HL-60/S4 treated with retinoic acid at 250 ng/mL for 4 days and 3 days (cell line): ENCODE measurements around the gene ADCY10.
"Not testable (repeated sequence)": the region's sequence is repeated elsewhere in the genome, so short reads cannot be mapped to it uniquely, and the experiment has no call there.

ENCODE experiments used
- in situ Hi-C: fragments of 300-500 bp; cut with MboI; formaldehyde crosslinking; loops from 2 replicates; pipeline ENCODE4 v1.7.0; 2022; ENCODE audit warnings: low sequenced_read_pairs

Gene ADCY10

DNA sequence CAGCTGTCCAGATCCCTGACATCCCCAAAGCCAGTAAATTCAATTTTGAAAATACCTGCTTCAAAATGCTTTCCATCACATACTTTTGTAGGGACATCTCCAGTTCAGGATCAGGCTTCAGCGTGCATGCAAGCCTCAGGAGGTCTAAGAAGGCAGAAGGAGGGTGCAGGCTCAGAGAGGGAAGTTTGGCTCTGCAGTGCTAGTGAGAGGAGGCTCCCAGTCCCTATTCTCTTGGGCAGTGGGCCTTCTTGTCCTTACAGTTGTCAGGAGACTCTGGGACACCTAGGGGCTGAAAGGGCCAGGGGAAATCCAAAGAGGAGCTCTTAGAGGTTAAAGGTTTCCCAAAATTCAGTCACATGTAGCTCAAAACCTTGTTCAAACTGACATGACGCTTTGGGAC is 20.1 kb downstream of the ADCY10 start:
- in situ Hi-C loops, result no loop called here

DNA sequence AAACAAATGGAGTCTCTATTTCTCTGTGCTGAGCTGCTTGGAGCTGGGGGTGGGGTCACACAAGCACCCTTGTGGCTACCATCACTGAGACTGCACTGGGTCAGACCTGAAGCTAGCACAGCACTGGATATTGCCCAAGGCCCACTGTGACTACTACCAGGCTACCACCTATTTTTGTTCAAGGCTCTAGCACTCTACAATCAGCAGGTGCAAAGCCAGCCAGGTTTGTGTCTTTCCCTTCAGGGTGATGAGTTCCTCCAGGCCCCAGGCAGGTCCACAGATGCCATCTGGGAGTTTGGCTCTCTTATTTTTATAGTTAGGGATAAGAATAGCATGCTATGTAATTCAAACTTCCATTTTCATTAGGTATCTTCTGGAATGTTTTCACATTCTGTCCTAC is 23.5 kb downstream of the ADCY10 start:
- in situ Hi-C loops, result no loop called here

DNA sequence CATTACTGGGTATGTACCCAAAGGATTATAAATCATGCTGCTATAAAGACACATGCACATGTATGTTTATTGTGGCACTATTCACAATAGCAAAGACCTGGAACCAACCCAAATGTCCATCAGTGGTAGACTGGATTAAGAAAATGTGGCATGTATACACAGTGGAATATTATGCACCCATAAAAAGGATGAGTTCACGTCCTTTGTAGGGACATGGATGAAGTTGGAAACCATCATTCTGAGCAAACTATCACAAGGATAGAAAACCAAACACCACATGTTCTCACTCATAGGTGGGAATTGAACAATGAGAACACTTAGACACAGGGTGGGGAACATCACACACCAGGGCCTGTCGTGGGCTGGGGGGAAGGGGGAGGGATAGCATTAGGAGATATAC is 26.7 kb downstream of the ADCY10 start:
- in situ Hi-C loops, result not testable (repeated sequence)

DNA sequence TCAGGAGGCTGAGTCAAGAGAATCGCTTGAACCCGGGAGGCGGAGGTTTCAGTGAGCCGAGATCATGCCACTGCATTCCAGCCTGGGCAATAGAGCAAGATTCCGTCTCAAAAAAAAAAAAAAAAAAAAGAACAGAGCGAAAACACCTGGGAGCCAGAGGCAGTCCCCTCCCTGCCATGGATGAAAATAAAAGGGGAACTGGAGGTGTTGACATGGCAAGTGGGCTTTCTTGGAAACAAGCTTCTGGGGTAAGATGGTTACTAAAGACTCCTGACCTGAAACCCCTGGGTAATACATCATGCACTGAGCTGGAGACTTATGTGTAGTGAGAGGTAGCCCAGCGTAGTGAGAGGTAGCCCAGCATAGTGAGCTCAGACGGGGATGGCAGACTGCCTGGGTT is 31.6 kb downstream of the ADCY10 start:
- in situ Hi-C loops, result no loop called here

DNA sequence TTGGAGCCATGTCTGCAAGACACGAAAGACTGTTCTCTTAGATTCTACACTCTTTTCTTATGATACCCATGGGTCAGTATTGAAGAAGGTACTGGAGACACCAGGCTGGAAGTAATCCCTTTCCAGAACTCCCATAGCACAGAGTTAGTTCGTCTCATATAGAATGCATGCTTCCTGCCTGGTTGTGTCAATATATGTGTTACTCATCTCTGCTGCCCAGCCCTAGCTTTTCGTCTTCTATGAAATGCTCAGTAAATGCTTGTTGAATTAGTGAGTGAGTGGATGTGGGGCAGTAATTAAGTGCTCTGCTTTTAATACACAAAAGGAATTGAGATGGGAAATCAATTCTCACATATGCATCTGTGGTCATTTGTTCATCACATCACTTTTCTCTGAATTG is 32.1 kb downstream of the ADCY10 start:
- in situ Hi-C loops, result no loop called here

DNA sequence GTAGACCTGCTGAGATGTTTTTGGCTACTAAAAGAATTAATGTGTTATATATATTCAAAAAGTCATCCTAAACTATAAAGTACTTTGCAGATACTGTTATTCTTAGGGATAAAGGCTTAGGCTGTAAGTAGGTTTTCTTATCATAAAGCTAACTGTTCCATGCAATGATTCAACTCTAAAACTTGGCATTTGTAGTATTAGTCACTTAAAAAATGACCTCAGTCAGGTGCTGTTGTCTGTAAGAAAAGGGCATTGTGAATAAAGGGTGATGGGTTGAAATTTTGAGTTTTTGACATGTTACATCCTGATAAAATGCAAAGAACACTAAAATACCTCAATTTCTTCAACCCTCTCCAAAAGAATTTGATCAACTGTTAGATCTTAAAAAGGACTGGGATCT is 32.9 kb downstream of the ADCY10 start:
- in situ Hi-C loops, result no loop called here

DNA sequence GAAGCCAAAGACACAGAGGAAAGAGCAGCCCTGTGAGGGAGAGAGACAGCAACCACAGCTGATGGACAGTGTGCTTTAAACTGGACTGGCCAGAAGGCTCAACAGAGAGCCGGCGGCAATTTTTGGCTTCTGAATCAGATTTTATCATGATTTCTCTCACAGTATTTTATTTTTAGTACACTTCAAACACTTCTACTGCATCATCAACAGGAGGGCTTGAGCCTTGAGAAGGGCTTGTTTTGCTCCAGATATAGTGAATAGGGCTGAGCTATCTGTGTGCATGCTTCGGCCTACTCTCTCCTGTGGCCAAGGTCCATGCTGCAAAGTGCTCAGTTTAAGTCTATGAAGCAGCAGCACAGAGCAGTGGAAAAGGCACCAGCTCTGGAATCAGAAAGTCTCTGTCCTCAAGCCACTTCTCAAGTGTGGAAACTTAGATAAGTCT is 33.3 kb downstream of the ADCY10 start:
- in situ Hi-C loops, result no loop called here

DNA sequence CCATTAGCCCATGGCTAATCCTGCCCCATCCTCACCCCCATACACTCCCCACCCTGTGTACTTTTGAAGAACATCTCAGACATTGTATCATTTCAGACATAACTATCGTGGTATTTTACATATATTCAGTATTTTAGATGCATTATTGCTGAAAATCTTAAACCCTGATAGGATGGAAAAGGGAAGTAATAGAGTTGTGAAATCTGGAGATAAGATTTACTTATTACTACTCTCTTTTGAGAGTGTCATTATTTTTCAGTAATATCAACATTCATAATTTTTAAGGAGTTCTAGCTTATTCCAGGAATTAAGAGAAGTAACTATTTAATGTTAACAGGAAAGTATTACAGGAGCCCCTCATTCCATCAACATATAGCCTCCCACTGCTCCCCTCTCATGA is 34.4 kb downstream of the ADCY10 start:
- in situ Hi-C loops, result no loop called here

DNA sequence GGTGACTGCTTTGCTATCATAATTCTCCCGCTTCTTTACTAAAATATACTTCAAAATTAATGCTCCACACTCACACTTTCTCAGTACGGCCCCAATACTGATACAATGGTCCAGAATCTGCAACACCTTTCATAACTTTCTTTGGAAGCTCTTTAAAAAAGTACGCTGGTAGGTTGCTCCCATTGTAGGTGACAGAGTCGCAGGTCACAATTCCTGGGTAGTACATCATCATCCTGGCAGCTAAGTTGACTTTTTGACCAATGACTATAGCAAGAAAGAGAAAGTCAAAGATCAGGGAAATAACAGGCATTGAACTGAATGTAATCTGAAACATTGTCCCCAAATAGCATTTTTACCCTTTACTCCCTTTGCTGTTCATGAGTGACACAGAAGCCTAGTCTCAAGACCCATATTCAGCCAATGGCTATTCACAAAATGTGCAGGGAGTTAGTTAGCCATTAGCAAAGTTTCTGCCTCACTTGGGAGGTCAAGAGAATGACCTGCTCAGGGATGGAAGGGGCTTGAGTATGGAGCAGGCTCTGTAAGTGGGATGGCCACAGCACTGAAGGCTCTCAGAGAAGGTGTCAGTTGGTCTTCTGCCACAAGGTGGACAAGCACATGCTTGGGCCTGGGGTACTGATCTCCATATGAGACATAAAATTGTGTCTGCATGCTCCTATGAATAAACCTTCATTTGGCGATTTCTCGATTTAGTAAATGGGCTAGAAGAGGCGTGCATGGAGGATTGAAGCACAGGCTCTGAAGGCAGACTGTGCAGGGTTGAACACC is 35.4 kb downstream of the ADCY10 start:
- in situ Hi-C loops, result no loop called here

DNA sequence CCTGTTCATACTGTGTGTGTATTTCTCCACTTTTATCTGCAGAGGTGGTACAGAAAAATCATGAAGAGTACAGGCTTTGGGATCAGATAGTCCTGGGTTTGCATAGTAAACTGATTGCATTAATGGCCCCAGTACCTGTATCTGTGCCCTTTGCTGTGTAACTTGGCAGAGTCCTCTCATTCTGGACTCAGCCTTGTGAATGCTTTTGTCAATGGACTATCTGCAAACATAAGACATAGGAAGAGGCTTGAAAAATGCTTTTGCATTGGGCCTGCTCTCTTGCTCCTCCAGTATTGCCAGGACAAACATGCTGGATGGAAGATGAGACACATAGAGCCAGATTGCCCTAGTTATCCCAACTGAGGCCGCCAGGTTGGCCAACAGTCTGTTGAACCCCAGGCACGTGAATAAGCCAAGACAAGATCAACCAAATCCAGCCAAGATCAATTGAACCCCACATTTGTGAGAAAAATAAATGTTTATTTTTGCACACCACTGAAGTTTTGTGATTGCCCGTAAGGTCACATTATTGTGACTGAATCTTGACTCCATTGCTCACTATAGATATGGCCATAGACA is 37.2 kb downstream of the ADCY10 start:
- in situ Hi-C loops, result no loop called here

DNA sequence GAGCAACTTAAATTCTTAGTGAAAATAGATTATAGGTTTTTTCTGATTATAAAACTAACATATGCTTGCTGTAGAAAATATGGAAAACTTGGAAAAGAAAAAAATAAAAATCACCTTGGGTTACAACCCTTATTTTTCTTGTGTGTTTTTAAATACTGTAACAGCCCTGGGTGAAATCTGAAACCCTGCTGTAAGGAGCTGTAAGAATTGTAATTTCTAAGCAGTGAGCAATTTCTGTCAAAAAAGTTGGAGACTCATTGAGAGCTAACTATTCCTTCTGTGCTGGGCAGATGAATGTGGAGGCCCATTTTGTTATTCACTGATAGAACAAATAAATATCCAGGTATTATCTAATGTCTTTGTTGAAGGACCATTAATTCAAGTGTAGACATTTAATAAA is 42.6 kb downstream of the ADCY10 start:
- in situ Hi-C loops, result no loop called here

DNA sequence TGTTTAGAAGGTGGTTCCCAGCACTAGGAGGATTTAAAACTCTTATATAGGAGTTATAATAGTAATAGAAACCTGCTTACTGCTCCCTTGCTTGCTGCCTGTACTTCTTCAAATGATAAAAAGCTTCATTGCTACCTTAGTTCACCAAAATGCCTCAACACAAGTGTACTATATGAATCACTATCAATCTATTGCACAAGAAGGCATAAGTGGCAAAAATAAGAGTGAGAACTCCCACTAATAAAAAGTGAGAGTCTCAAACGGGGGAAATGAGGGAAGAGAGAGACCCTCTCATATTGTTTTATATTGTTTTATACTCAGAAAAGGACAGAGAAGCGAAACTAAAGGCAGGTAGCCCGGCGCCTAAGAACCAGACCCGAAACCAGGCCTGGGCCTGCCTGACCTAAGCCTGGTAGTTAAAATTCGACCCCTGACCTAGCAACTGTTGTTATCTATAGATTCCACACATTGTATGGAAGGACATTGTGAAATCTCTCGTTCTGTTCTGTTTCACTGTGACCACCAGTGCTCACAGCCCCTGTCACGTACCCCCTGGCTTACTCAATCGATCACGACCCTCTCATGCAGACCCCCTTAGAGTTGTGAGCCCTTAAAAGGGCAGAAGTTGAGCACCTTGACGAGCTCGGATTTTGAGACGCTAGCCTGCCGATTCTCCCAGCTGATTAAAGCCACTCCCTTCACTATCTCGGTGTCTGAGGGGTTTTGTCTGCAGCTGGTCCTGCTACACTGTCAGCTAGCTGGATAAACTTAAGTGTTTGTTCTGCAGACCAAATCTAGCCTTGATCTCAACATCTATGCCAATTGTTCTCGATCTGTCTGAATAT is 44.6 kb downstream of the ADCY10 start:
- in situ Hi-C loops, result not testable (repeated sequence)

DNA sequence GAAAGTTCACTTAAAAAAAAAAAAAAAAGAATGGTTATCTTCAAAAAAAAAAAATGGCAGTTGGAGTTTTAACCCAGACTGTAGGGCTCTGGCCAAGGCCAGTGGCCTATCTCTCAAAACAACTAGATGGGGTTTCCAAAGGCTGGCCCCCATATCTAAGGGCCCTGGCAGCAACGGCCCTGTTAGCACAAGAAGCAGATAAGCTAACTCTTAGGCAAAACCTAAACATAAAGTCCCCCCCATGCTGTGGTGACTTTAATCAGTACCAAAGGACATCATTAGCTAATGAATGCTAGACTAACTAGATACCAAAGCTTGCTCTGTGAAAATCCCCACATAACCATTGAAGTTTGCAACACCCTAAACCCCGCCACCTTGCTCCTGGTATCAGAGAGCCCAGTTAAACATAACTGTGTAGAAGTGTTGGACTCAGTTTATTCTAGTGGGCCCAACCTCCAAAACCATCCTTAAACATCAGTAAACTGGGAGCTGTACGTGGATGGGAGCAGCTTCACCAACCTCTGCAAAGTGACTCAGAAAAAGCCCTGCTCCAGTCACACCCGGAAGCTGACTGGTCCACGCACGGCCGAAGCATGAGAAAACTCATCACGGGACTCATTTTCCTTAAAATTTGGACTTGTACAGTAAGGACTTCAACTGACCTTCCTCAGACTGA is 47.1 kb downstream of the ADCY10 start:
- in situ Hi-C loops, result not testable (repeated sequence)

DNA sequence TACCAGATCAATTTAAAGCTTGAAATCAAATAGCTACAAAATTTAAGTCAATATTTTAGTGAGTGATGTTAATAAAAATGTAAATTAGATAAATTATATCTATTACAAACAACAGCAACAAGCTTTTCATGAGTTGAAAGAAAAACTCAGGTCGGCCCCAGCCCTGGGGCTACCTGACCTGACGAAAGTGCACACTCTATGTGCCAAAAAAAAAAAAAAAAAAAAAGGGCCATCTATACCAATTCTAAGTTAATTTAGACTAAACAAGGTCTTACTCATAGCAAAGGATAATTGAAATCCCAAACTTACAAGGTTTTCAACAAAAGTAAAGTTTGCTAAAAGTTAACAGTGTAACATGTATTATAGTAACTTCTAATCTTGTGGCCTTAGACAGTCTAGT is 47.6 kb downstream of the ADCY10 start:
- in situ Hi-C loops, result not testable (repeated sequence)

DNA sequence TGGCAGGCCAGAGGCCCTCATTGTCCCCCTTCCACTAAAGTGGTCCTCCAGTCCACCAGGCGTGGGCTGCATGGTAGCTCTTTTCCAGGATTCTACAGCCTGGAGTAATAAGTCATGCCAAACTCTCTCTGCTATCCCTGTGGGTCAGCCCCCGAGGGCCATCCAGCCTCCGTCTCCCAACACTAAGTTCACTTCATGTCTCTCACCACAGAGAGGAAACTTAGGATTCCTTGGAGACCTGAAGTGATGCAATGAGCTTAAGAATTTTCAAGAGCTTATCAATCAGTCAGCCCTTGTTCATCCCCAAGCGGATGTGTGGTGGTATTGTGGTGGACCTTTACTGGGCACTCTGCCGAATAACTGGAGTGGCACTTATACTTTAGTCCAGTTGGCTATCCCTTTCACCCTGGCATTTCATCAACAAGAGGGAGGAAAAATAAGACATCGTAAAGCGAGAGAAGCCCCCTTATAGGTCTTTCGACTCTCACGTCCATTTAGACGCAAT is 48.1 kb downstream of the ADCY10 start:
- in situ Hi-C loops, result not testable (repeated sequence)

DNA sequence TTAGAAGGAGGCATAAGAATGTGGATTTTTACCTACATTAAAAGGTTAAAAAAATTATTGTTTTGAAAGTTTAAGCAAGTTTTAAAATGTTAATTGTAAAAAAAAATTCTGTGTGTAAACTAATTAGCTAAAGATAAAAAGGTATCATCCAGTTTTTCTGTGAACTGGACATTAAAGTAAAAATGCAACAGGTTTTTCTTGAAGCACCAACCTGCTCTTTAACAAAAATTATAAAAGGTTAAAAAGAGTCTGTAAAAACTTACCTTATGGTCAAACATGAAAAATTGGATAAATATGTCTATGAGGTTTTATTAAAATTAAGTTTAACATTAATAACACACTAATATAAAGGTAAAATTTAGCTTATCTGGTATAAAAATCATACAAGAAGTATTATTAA is 48.7 kb downstream of the ADCY10 start:
- in situ Hi-C loops, result not testable (repeated sequence)

DNA sequence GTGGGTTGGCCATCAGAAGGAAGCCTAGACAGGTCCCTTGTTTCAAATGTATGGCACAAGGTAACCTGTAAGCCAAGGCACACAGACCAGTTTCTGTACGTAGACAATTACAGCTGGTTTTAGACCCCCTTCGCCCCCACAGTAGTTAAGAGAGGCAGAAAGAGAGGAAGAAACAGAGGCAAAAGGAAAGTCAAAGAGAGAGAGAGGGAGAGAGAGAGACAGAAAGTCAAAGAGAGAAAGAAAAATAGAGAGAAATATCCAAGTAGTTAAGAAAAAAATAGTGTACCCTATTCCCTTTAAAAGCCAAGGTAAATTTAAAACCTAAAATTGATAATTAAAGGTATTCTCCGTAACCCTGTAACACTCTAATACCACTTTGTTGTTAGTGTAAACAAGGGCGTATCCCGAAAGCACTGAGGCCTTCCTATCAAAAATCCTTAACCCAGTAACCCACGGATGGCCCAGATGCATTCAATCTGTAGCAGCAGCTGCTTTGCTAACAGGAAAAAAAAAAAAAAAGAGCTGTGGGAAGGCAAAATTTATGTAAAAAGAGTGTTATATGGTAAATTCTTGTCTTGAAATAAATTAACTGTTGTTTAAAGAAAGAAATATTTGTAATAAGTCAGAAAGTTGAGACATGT is 49.4 kb downstream of the ADCY10 start:
- in situ Hi-C loops, result no loop called here

DNA sequence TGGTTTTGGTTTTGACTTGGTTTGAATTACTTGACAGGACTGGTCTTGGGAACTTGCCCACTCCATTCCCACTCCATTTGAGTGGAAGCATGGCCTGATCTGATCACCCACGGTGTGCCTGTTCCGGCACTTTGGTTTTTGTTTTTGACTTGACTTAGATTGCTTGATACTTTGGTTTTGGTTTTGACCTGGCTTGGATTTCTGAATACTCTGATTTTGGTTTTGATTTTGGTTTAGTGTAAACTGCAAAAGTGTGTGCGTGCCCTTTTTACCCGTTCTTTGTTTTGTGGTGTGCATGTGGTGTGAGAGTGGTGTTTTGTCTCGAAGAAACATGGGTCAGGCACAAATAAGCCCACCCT is 50.0 kb downstream of the ADCY10 start:
- in situ Hi-C loops, result no loop called here

DNA sequence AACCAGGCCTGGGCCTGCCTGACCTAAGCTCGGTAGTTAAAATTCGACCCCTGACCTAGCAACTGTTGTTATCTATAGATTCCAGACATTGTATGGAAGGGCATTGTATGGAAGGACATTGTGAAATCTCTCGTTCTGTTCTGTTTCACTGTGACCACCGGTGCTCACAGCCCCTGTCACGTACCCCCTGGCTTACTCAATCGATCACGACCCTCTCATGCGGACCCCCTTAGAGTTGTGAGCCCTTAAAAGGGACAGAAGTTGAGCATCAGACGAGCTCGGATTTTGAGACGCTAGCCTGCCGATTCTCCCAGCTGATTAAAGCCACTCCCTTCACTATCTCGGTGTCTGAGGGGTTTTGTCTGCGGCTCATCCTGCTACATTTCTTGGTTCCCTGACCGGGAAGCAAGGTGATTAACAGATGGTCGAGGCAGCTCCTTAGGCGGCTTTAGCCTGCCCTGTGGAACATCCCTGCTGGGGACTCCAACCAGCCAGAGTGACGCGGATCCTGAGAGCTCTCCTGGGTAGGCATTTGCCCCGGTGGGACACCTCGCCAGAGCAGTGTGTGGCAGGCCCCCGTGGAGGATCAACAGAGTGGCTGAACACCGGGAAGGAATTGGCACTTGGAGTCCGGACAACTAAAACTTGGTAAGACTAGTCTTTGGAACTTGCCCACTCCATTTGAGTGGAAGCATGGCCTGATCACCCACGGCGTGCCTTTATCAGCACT is 50.6 kb downstream of the ADCY10 start:
- in situ Hi-C loops, result not testable (repeated sequence)
